Measurements from ENCODE around the gene SEMA4B.

The SEMA4B gene

DNA sequence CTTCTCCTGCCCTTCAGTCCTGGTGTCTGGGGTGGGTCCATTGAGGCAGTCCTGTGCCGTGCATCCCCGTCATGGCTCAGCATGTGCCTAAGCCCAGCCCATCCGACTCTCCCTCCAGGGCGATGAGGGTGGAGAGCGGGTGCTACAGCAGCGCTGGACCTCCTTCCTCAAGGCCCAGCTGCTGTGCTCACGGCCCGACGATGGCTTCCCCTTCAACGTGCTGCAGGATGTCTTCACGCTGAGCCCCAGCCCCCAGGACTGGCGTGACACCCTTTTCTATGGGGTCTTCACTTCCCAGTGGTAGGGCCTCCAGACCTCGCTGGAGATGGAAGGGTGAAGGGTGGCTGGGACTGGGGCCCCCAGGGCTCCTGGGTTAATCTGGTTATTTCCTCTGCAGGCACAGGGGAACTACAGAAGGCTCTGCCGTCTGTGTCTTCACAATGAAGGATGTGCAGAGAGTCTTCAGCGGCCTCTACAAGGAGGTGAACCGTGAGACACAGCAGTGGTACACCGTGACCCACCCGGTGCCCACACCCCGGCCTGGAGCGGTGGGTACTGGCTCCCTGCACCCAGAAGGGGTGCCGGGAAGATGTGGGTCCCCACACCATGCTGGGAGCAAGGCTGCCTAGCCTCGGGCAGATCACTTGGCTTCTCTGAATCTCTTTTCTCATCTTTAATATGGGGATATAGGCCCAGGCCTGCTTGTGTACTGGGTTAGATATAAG lies 22.5 kb downstream of the SEMA4B start:
- no peak overlapping the region for H3K4me3 ChIP-seq (ENCODE audit: low read depth, low read length)
- no peak for DNase-seq

DNA sequence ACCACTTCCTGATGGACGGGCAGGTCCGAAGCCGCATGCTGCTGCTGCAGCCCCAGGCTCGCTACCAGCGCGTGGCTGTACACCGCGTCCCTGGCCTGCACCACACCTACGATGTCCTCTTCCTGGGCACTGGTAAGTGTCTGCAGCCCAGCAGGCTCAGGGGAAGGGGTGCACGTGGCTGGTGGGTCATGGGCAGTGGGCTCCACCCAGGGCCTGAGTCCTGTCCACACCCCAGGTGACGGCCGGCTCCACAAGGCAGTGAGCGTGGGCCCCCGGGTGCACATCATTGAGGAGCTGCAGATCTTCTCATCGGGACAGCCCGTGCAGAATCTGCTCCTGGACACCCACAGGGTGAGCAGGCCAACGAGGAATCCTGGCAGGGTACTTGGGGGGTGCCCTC lies 23.9 kb downstream of the SEMA4B start:
- H3K9me3 ChIP-seq (ENCODE audit: severe bottlenecking): no peaks in the 10 kb centered on the region
- no peak for DNase-seq
- H3K27ac ChIP-seq: no peak overlapping the region
- TF ChIP-seq, protein P1, sequence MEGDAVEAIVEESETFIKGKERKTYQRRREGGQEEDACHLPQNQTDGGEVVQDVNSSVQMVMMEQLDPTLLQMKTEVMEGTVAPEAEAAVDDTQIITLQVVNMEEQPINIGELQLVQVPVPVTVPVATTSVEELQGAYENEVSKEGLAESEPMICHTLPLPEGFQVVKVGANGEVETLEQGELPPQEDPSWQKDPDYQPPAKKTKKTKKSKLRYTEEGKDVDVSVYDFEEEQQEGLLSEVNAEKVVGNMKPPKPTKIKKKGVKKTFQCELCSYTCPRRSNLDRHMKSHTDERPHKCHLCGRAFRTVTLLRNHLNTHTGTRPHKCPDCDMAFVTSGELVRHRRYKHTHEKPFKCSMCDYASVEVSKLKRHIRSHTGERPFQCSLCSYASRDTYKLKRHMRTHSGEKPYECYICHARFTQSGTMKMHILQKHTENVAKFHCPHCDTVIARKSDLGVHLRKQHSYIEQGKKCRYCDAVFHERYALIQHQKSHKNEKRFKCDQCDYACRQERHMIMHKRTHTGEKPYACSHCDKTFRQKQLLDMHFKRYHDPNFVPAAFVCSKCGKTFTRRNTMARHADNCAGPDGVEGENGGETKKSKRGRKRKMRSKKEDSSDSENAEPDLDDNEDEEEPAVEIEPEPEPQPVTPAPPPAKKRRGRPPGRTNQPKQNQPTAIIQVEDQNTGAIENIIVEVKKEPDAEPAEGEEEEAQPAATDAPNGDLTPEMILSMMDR (IDR thresholded peaks at IDR 0.05; ENCODE audit: low read depth, low read length): no peak
- H3K4me3 ChIP-seq (ENCODE audit: low read depth, low read length): no peak overlapping the region
- no peaks in the 10 kb centered on the region for H3K27me3 ChIP-seq (ENCODE audit: insufficient read depth, low read depth, severe bottlenecking)
- peaks cover 95% of the 10 kb centered on the region for H3K36me3 ChIP-seq

More for the DNA sequence above, 22.5 kb downstream of the SEMA4B start:
- Histone ChIP-seq H3K9me3 (ENCODE audit: severe bottlenecking) (no peaks in the 10 kb centered on the region), H3K27ac (no peak overlapping the region), H3K27me3 (ENCODE audit: insufficient read depth, low read depth, severe bottlenecking) (no peaks in the 10 kb centered on the region), H3K36me3 (peaks cover 94% of the 10 kb centered on the region)
- TF ChIP-seq, protein P1 (IDR thresholded peaks at IDR 0.05; ENCODE audit: low read depth, low read length): no peak

DNA sequence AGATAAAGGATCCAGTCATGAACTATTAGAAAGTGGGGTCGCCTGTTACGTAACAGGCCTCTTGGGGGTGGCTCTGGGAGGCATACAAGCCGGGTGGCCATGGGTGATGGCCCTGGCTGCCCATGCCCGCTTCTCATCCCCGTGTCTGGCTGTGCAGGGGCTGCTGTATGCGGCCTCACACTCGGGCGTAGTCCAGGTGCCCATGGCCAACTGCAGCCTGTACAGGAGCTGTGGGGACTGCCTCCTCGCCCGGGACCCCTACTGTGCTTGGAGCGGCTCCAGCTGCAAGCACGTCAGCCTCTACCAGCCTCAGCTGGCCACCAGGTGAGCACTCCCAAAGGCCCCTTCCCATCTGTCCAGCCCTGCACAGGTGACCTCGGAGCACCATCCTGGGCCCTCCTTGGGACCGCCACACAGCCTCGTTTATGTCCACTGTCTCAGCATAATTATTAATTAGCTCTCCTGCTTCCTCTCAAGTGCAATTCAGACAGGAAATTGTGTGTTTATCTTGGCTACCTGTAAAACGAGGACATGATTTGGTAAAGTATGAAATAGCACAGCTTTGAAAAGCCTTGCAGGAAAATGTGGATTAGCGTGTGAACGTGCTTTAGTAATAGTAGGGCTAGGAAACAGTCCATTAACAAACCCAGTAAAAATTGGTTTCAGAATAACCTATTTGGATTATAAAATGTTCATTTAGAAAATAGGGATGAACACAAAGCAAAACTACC lies 24.5 kb downstream of the SEMA4B start:
- Histone ChIP-seq H3K4me3 (ENCODE audit: low read depth, low read length) (no peak overlapping the region), H3K36me3 (peaks cover 97% of the 10 kb centered on the region), H3K27me3 (ENCODE audit: insufficient read depth, low read depth, severe bottlenecking) (no peaks in the 10 kb centered on the region), H3K9me3 (ENCODE audit: severe bottlenecking) (no peaks in the 10 kb centered on the region), H3K27ac (no peak overlapping the region)
- no peak for DNase-seq
- TF ChIP-seq, protein P1 (IDR thresholded peaks at IDR 0.05; ENCODE audit: low read depth, low read length): no peak

DNA sequence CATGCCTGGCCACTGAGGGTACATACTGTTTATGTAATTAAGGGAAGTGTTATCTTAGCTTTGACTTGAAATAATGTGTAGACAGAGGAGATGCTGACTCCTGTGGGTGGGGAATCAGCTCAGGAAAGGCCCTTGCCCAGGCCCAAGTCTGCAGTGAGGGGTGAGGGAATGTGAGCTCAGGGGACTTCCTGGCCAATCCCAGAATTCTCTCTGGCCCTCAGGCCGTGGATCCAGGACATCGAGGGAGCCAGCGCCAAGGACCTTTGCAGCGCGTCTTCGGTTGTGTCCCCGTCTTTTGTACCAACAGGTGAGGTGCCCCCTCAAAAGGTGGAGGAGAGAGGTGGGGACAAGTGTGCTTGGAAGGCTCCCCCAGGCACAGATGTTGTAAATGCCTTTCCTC lies 26.2 kb downstream of the SEMA4B start:
- no peak for DNase-seq
- Histone ChIP-seq H3K27ac (no peak overlapping the region), H3K4me3 (ENCODE audit: low read depth, low read length) (no peak overlapping the region), H3K27me3 (ENCODE audit: insufficient read depth, low read depth, severe bottlenecking) (no peaks in the 10 kb centered on the region), H3K36me3 (peaks cover 88% of the 10 kb centered on the region), H3K9me3 (ENCODE audit: severe bottlenecking) (no peaks in the 10 kb centered on the region)
- TF ChIP-seq, protein P1 (IDR thresholded peaks at IDR 0.05; ENCODE audit: low read depth, low read length): no peak

GRCh38 chr15:90227816-90228772 lies 27.0 kb downstream of the SEMA4B start:
- no peak for DNase-seq
- TF ChIP-seq, protein P1 (IDR thresholded peaks at IDR 0.05; ENCODE audit: low read depth, low read length): no peak
- Histone ChIP-seq H3K27me3 (ENCODE audit: insufficient read depth, low read depth, severe bottlenecking) (no peaks in the 10 kb centered on the region), H3K9me3 (ENCODE audit: severe bottlenecking) (no peaks in the 10 kb centered on the region), H3K4me3 (ENCODE audit: low read depth, low read length) (no peak overlapping the region), H3K27ac (no peak overlapping the region), H3K36me3 (peaks cover 81% of the 10 kb centered on the region)
